ENCODE data around the gene TBC1D19. TPM values are rescaled to one million over a fixed set of nuclear protein-coding genes. Genes with fewer than 3 reads are reported as not detected.

The TBC1D19 gene
- total and polyA plus RNA-seq, 2 of the 4 experiments (the other 2 are of a cell fraction): 9.9 to 17.6 TPM

GRCh38 chr4:26636458-26636857, 52.6 kb downstream of the TBC1D19 start:
- Histone ChIP-seq H3K56ac (ENCODE audit: extremely low read depth, insufficient read depth, low read length) (no peak overlapping the region), H4K5ac (ENCODE audit: low read depth, low read length) (no peak overlapping the region), H3K18ac (ENCODE audit: low read depth, low read length) (no peak overlapping the region), H3K36me3 (ENCODE audit: control insufficient read depth, insufficient read depth, low read length) (peaks cover 10% of the 10 kb centered on the region; the same call in 1 of the 2 replicates), H3K14ac (replicated peaks; ENCODE audit: low read depth, low read length) (no peak overlapping the region), H4K91ac (ENCODE audit: insufficient read depth, low read depth, low read length) (no peak overlapping the region), H3K9me1 (ENCODE audit: insufficient read depth, low read length) (no peaks in the 10 kb centered on the region; the same call in 1 of the 2 replicates), H3K27me3 (ENCODE audit: control insufficient read depth, insufficient read depth, low read length) (no peaks in the 10 kb centered on the region), H3K9ac (ENCODE audit: low read depth, low read length) (no peak overlapping the region), H3K9me3 (ENCODE audit: control insufficient read depth, insufficient read depth, low read length) (no peaks in the 10 kb centered on the region), H2AFZ (replicated peaks; ENCODE audit: low read length, poor library complexity) (no peak overlapping the region), H3K4me2 (ENCODE audit: low read depth, low read length) (no peak overlapping the region), H4K20me1 (ENCODE audit: insufficient read depth, low read length) (no peaks in the 10 kb centered on the region), H3K4me1 (ENCODE audit: control insufficient read depth, insufficient read depth, low read length) (no peaks in the 10 kb centered on the region), H3K79me1 (ENCODE audit: low read depth in 1 of 2, low read length in 2 of 2) (no peaks in the 10 kb centered on the region), H3K4me3 (ENCODE audit: insufficient read depth, low read depth, low read length) (no peak overlapping the region), H2BK5ac (ENCODE audit: low read depth, low read length, poor library complexity, severe bottlenecking) (no peak overlapping the region), H2BK120ac (ENCODE audit: low read depth, low read length) (no peak overlapping the region), H2BK15ac (ENCODE audit: low read depth, low read length) (no peak overlapping the region), H2AK9ac (replicated peaks; ENCODE audit: low read depth, low read length, poor library complexity) (no peak overlapping the region), H3K4ac (ENCODE audit: low read depth, low read length) (no peak overlapping the region), H3K23ac (ENCODE audit: low read depth, low read length) (no peak overlapping the region), H2BK20ac (ENCODE audit: low read depth, low read length) (no peak overlapping the region), H4K8ac (ENCODE audit: low read depth in 2 of 2, low read length in 2 of 2) (no peak overlapping the region), H3K27ac (ENCODE audit: insufficient read depth, low read length) (no peak overlapping the region), H2AK5ac (ENCODE audit: low read depth, low read length) (no peak overlapping the region)
- dilution Hi-C loops (cut with HindIII; ENCODE audit: low sequenced_read_pairs, unreplicated experiment): no loop called here
- no peak for ATAC-seq (ENCODE audit: low read depth)
- no TSS peak for BruUV-seq (replicated peaks)
- POLR2A ChIA-PET (ENCODE audit: unreplicated experiment): no interaction called here
- intact Hi-C loops (cut with micrococcal nuclease): no loop called here
- no peak for DNase-seq
- in situ Hi-C loops (cut with MboI; ENCODE audit: low sequenced_read_pairs): no loop called here
- TF ChIP-seq RAD21 (IDR thresholded peaks at IDR 0.05; ENCODE audit: low read length) (no peak), POLR2A (IDR thresholded peaks at IDR 0.05; ENCODE audit: low read depth, low read length) (no peak), CTCF (conservative IDR thresholded peaks at IDR 0.05; ENCODE audit: low read depth, low read length) (no peak), BHLHE40 (IDR thresholded peaks at IDR 0.05; ENCODE audit: low read depth, low read length) (no peak), CHD1 (IDR thresholded peaks at IDR 0.05; ENCODE audit: low read depth, low read length) (no peak), MAZ (IDR thresholded peaks at IDR 0.05; ENCODE audit: borderline replicate concordance, low read depth, low read length) (no peak), USF2 (IDR thresholded peaks at IDR 0.05; ENCODE audit: low read depth, low read length) (no peak), CEBPB (IDR thresholded peaks at IDR 0.05; ENCODE audit: low read depth, low read length) (no peak), RFX5 (IDR thresholded peaks at IDR 0.05; ENCODE audit: low read depth, low read length) (no peak), MAFK (IDR thresholded peaks at IDR 0.05; ENCODE audit: low read depth, low read length) (no peak), MXI1 (IDR thresholded peaks at IDR 0.05; ENCODE audit: borderline replicate concordance, low read depth, low read length) (no peak), ELK1 (IDR thresholded peaks at IDR 0.05; ENCODE audit: borderline replicate concordance, low read depth, low read length) (no peak), NFE2L2 (IDR thresholded peaks at IDR 0.05; ENCODE audit: low read depth, low read length) (no peak), SMC3 (IDR thresholded peaks at IDR 0.05; ENCODE audit: low read depth, low read length) (no peak)
- CTCF ChIA-PET: no interaction called here

Data from IMR-90 (cell line).